ENCODE results near the gene ZNF22.

- TF ChIP-seq, protein P1, sequence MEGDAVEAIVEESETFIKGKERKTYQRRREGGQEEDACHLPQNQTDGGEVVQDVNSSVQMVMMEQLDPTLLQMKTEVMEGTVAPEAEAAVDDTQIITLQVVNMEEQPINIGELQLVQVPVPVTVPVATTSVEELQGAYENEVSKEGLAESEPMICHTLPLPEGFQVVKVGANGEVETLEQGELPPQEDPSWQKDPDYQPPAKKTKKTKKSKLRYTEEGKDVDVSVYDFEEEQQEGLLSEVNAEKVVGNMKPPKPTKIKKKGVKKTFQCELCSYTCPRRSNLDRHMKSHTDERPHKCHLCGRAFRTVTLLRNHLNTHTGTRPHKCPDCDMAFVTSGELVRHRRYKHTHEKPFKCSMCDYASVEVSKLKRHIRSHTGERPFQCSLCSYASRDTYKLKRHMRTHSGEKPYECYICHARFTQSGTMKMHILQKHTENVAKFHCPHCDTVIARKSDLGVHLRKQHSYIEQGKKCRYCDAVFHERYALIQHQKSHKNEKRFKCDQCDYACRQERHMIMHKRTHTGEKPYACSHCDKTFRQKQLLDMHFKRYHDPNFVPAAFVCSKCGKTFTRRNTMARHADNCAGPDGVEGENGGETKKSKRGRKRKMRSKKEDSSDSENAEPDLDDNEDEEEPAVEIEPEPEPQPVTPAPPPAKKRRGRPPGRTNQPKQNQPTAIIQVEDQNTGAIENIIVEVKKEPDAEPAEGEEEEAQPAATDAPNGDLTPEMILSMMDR (IDR thresholded peaks at IDR 0.05), result no peak
- no peak for TF ChIP-seq EZH2 (IDR thresholded peaks at IDR 0.05)
Observed at GRCh38 chr10:44994752-44995530, 5.8 kb upstream of the ZNF22 start.
